Psoas muscle (tissue), 8 donors: ENCODE results near the gene TTLL4. TPM values are rescaled to one million over a fixed set of nuclear protein-coding genes. Genes with fewer than 3 reads are reported as not detected.
"Not testable (repeated sequence)": the region's sequence is repeated elsewhere in the genome, so short reads cannot be mapped to it uniquely, and the experiment has no call there.

ENCODE experiments used
- ATAC-seq, 4 donors: fragments of 200-7000 bp; cut with Tn5 transposase; one replicate each; pipeline ENCODE4 v1.9.1; 2020; ENCODE audit warnings: moderate library complexity in 3 of 4, mild to moderate bottlenecking in 2 of 4
- DNase-seq, 2 donors: peaks; one replicate each; pipeline ENCODE4 v3.0.0-alpha.2; 2020
- H3K27ac ChIP-seq: fragments of 200-600 bp; one replicate; pipeline ENCODE4 v1.8.0; 2022
- H3K27me3 ChIP-seq, 3 donors: fragments of 200-600 bp in 1 of 3; one replicate each; pipeline versions ENCODE4 v1.6.1 to v1.8.0; 2013 to 2022; ENCODE audit warnings: low read length in 2 of 3, mild to moderate bottlenecking in 2 of 3, moderate library complexity in 1 of 3; ENCODE audit not compliant: insufficient read depth in 3 of 3
- H3K36me3 ChIP-seq, 2 donors: fragments of 200-600 bp in 1 of 2; one replicate each; pipeline versions ENCODE4 v1.6.1 to v1.8.0; 2013 to 2022; ENCODE audit warnings: low read depth in 1 of 2, mild to moderate bottlenecking in 1 of 2, moderate library complexity in 1 of 2; ENCODE audit not compliant: insufficient read depth in 1 of 2
- H3K4me1 ChIP-seq: fragments of 200-600 bp; one replicate; pipeline ENCODE4 v1.8.0; 2022
- H3K4me3 ChIP-seq: fragments of 200-600 bp; one replicate; pipeline ENCODE4 v1.8.0; 2022; ENCODE audit warnings: mild to moderate bottlenecking
- H3K9me3 ChIP-seq: fragments of 200-600 bp; one replicate; pipeline ENCODE4 v1.8.0; 2022
- WGBS, 3 donors: extraction: QIAGEN DNeasy Blood & Tissue Kit; methylation state at CpG; one replicate each; pipeline versions ENCODE4 v1.1.6 to v1.1.7; 2013; 5-methylcytosine and 5-hydroxymethylcytosine counted together
- intact Hi-C, 2 donors: fragments of 100-400 bp; cut with DNase I; formaldehyde crosslinking; loops; one replicate each; pipeline versions ENCODE4 v1.11.0 to v1.14.2; 2022
- polyA plus RNA-seq, 3 donors: library from polyadenylated mRNA; stranded (reverse); fragments of 200-250 nt; gene quantifications; one replicate each; pipeline ENCODE4 v1.2.3, GENCODE V29; 2013
- total RNA-seq, 4 donors: library from RNA; stranded (reverse); fragmentation: NEBNext Ultra II Directional in 2 of 4; extraction: Animal tissue kit (Norgen Biotek cat#: 25700) in 2 of 4; gene quantifications; one replicate each; pipeline versions ENCODE4 v1.2.1 to v1.2.4, GENCODE V29; 2021 to 2023
- TF ChIP-seq, protein P1 (sequence below): fragments of 200-600 bp; IDR thresholded peaks from one replicate; pipeline ENCODE4 v1.8.0; 2022; ENCODE audit warnings: antibody characterized with exemption
- donor health status: healthy with polysubstance abuse.
- donor health status: DM: no; HTN: no; CAD: no; lungs with moderate emphysema.
- donor health status: Bipolar disorder and iron deficiency.
- donor health status: healthy.
- donor health status: DM: yes; HTN: yes; CAD: no.
- donor health status: DM: no; HTN: no; CAD: no.
- donor health status: DM: no; HTN: no; CAD: no.
- donor health status: DM: yes; HTN: yes; CAD: no.

Gene TTLL4
- total and polyA plus RNA-seq, 7 donors = 9.2 to 15.7 (median 14.0) TPM

DNA sequence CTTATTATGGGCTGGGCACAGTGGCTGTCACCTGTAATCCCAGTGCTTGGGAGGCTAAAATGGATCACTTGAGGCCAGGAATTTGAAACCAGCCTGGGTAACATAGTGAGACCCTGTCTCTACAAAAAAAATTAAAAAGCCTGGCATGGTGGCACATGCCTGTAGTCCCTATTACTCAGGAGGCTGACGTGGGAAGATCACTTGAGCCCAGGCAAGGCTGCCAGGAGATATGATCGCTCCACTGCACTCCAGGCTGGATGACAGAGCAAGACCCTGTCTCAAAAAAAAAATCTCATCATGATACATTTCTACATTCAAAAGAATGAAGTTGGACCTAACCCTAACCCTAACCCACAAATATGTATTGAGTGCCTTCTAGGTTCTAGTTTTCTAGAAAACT is 51.2 kb downstream of the TTLL4 start:
- H3K27me3 ChIP-seq = no peaks in the 10 kb centered on the region

DNA sequence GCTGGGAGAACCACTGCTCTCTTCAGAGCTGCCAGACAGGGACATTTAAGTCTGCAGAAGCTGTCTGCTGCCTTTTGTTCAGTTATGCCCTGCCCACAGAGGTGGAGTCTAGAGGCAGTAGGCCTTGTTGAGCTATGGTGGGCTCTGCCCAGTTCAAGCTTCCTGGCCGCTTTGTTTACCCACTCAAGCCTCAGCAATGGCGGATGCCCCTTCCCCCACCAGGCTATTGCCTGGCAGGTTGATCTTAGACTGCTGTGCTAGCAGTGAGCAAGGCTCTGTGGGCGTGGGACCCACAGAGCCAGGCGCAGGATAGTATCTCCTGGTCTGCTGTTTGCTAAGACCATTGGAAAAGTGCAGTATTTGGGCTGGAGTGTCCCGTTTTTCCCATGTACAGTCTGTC is 62.1 kb downstream of the TTLL4 start:
- DNase-seq, H3K4me3 ChIP-seq, H3K36me3 ChIP-seq, H3K9me3 ChIP-seq, intact Hi-C loops, H3K4me1 ChIP-seq, H3K27ac ChIP-seq, ATAC-seq, H3K27me3 ChIP-seq: not testable (repeated sequence)
- 95 to 96% (median 95%) methylated on average over 5 of the region's 5 CpGs for WGBS, 3 donors

More for the DNA sequence above, 51.2 kb downstream of the TTLL4 start:
- no peak overlapping the region for H3K4me3 ChIP-seq
- intact Hi-C loops = no loop called here
- DNase-seq = no peak
- no peaks in the 10 kb centered on the region for H3K9me3 ChIP-seq
- H3K4me1 ChIP-seq = no peaks in the 10 kb centered on the region
- H3K27ac ChIP-seq = no peak overlapping the region
- WGBS, 3 donors = 48 to 80% (median 50%) methylated on average over 2 of the region's 2 CpGs
- H3K36me3 ChIP-seq = no peaks in the 10 kb centered on the region
- ATAC-seq = peak in 2 of 4 donors; percentile 55 to 62
- TF ChIP-seq, protein P1, sequence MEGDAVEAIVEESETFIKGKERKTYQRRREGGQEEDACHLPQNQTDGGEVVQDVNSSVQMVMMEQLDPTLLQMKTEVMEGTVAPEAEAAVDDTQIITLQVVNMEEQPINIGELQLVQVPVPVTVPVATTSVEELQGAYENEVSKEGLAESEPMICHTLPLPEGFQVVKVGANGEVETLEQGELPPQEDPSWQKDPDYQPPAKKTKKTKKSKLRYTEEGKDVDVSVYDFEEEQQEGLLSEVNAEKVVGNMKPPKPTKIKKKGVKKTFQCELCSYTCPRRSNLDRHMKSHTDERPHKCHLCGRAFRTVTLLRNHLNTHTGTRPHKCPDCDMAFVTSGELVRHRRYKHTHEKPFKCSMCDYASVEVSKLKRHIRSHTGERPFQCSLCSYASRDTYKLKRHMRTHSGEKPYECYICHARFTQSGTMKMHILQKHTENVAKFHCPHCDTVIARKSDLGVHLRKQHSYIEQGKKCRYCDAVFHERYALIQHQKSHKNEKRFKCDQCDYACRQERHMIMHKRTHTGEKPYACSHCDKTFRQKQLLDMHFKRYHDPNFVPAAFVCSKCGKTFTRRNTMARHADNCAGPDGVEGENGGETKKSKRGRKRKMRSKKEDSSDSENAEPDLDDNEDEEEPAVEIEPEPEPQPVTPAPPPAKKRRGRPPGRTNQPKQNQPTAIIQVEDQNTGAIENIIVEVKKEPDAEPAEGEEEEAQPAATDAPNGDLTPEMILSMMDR = no peak

DNA sequence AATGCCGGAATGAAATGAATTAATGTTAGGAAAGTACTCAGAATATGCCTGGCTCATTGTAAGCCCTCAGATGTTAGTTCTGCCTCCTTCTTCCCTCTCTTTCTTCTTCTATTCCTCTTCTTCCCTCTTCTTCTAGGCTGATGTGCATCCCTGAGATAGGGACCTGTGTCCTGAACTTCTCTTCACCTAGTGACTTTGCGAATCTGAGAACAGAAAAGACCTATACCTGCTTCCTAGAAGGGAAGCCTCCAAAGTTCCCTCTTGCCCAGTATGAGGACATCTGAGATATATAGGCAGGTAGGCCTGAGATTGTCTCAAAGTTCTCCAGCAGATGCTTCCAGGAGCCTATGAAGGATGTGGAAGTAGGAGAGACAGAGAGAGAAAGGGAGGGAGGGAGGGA is 63.2 kb downstream of the TTLL4 start:
- H3K4me1 ChIP-seq = no peaks in the 10 kb centered on the region
- no peak for ATAC-seq
- intact Hi-C loops = no loop called here
- no peak for DNase-seq
- TF ChIP-seq, protein P1 = no peak
- WGBS, 3 donors = 96 to 100% (median 98%) methylated on average over 2 of the region's 2 CpGs
- H3K4me3 ChIP-seq = no peak overlapping the region
- no peak overlapping the region for H3K27ac ChIP-seq
- no peaks in the 10 kb centered on the region for H3K36me3 ChIP-seq
- H3K9me3 ChIP-seq = no peaks in the 10 kb centered on the region
- no peaks in the 10 kb centered on the region for H3K27me3 ChIP-seq

DNA sequence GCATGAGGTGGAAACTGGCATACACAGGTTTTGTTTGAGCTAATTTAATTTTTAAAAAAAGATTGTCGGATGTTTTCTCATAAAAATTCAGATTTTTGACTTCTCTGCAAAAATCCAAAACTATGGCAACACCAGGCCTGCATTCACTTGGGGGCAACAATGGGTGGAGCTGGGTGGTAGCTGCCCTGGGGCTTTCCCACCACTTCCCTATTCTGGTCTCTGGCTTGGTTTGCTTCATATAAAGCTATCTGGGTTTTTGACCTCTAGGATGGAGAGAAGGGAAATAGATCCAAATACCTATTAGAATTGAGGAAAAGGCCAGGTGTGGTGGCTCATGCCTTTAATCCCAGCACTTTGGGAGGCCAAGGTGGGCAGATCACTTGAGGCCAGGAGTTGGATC is 65.9 kb downstream of the TTLL4 start:
- Histone ChIP-seq H3K4me1 (peaks cover 4% of the 10 kb centered on the region), H3K9me3 (no peaks in the 10 kb centered on the region), H3K4me3 (no peak overlapping the region), H3K27ac (no peak overlapping the region), H3K36me3 (no peaks in the 10 kb centered on the region), H3K27me3 (no peaks in the 10 kb centered on the region)
- ATAC-seq = no peak
- WGBS, 3 donors = 95 to 97% (median 96%) methylated on average over 1 of the region's 1 CpG
- DNase-seq = no peak
- intact Hi-C loops = no loop called here
- TF ChIP-seq, protein P1 = no peak

DNA sequence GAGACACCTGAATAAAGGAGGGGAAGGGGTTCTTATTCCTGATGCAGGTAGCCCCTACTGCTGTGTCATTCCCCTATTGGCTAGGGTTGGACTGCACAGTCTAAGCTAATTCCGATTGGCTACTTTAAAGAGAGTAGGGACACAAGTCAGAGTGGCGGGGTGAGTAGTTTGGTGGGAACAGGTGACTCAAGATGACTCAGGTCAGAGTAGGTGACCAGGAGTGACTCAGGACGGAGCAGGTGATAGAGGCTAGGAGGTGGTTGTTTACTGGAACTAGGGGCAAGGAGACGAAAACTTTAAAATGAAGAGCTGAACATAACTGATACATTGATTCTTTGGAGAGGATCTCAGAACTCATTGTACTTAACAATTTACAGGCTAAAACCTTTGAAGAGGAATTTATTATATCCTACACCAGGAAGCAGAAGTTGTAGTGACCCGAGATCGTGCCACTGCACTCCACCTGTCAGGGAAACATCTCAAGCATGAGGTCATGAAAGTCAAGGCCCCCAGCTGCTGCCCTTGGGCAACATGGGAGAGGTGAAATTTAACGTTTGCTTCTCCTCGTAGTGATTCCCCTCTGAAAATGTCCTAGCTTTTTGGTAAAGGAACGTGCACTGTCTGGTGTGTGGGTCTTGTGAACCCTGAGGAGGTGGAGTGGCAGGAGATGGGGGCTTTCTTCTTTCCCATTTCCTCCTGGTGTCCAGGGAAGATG is 66.8 kb downstream of the TTLL4 start:
- TF ChIP-seq, protein P1 = no peak
- intact Hi-C loops = no loop called here

More for the DNA sequence above, 66.8 kb downstream of the TTLL4 start:
- H3K36me3 ChIP-seq = no peaks in the 10 kb centered on the region
- ATAC-seq (no peak), DNase-seq (no peak)
- no peaks in the 10 kb centered on the region for H3K27me3 ChIP-seq
- H3K4me1 ChIP-seq = peaks cover 4% of the 10 kb centered on the region
- no peaks in the 10 kb centered on the region for H3K9me3 ChIP-seq
- H3K27ac ChIP-seq = no peak overlapping the region
- no peak overlapping the region for H3K4me3 ChIP-seq
- WGBS, 3 donors = 85 to 87% (median 85%) methylated on average over 9 of the region's 9 CpGs
